Gastrocnemius medialis (tissue), 4 donors: Measurements from ENCODE around the gene SRSF4.

ENCODE experiments used
- POLR2A ChIP-seq, 2 donors: fragments of 450-650 bp; IDR thresholded peaks; one replicate each; pipeline ENCODE4 v1.6.1; 2017; ENCODE audit warnings: antibody characterized with exemption in 2 of 2, mild to moderate bottlenecking in 2 of 2, moderate library complexity in 2 of 2
- TF ChIP-seq, protein P1 (sequence below), 5 experiments: fragments of 450-650 bp in 3 of 5; fragments of 200-600 bp in 2 of 5; sonication (generic) in 2 of 5; IDR thresholded peaks in 4 of 5; conservative IDR thresholded peaks in 1 of 5; 1 replicate in 4 of 5; 2 replicates in 1 of 5; pipeline ENCODE4 v1.5.1; 2016 to 2019; ENCODE audit warnings: antibody characterized with exemption in 5 of 5, mild to moderate bottlenecking in 3 of 5, moderate library complexity in 3 of 5

DNA sequence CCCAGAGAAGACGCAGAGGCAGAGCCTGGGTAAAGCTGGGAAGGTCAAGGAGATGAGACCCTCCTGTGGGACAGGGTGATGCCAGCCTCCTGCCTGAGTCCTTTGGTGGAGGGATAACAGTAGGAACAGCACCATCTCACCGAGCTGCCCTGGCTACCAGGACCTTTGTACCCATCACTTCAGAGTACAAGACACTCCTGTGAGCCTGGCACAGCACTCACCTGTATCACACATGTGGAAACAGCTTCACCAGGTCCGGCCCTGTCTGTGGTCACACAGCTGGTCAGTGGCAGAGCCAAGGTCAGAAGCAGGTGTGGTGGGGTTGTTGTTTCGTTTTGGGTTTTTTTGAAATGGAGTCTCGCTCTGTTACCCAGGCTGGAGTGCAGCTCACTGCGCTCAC is 53.0 kb downstream of the SRSF4 start:
- TF ChIP-seq, protein P1, sequence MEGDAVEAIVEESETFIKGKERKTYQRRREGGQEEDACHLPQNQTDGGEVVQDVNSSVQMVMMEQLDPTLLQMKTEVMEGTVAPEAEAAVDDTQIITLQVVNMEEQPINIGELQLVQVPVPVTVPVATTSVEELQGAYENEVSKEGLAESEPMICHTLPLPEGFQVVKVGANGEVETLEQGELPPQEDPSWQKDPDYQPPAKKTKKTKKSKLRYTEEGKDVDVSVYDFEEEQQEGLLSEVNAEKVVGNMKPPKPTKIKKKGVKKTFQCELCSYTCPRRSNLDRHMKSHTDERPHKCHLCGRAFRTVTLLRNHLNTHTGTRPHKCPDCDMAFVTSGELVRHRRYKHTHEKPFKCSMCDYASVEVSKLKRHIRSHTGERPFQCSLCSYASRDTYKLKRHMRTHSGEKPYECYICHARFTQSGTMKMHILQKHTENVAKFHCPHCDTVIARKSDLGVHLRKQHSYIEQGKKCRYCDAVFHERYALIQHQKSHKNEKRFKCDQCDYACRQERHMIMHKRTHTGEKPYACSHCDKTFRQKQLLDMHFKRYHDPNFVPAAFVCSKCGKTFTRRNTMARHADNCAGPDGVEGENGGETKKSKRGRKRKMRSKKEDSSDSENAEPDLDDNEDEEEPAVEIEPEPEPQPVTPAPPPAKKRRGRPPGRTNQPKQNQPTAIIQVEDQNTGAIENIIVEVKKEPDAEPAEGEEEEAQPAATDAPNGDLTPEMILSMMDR (IDR thresholded peaks at IDR 0.05 in 4 of 5, conservative IDR thresholded peaks at IDR 0.05 in 1 of 5), result no peak
- no peak for TF ChIP-seq POLR2A (IDR thresholded peaks at IDR 0.05)
